Subcutaneous abdominal adipose tissue (tissue), 5 donors: ENCODE data around the gene PCSK4.
"Not testable (repeated sequence)": the region's sequence is repeated elsewhere in the genome, so short reads cannot be mapped to it uniquely, and the experiment has no call there.

ENCODE experiments used
- H3K27ac ChIP-seq: one replicate; pipeline ENCODE4 v1.7.0; 2013; ENCODE audit warnings: low read depth, mild to moderate bottlenecking, inconsistent platforms, low read length, moderate library complexity
- H3K27me3 ChIP-seq, 5 donors: one replicate each; pipeline ENCODE4 v1.7.0; 2013; ENCODE audit warnings: low read length in 5 of 5, inconsistent platforms in 1 of 5; ENCODE audit not compliant: control insufficient read depth in 5 of 5, insufficient read depth in 4 of 5
- H3K36me3 ChIP-seq, 5 donors: one replicate each; pipeline ENCODE4 v1.7.0; 2013; ENCODE audit warnings: low read length in 5 of 5; ENCODE audit not compliant: control insufficient read depth in 5 of 5, insufficient read depth in 5 of 5
- H3K4me1 ChIP-seq, 5 donors: one replicate each; pipeline ENCODE4 v1.7.0; 2013; ENCODE audit warnings: low read length in 5 of 5, mild to moderate bottlenecking in 3 of 5, moderate library complexity in 1 of 5; ENCODE audit not compliant: control insufficient read depth in 5 of 5, insufficient read depth in 5 of 5
- H3K4me3 ChIP-seq, 5 donors: one replicate each; pipeline ENCODE4 v1.7.0; 2013; ENCODE audit warnings: low read length in 5 of 5, low read depth in 1 of 5
- H3K9ac ChIP-seq, 5 donors: one replicate each; pipeline ENCODE4 v1.7.0; 2013; ENCODE audit warnings: low read length in 5 of 5, mild to moderate bottlenecking in 4 of 5, moderate library complexity in 3 of 5
- H3K9me3 ChIP-seq, 5 donors: one replicate each; pipeline ENCODE4 v1.7.0; 2013; ENCODE audit warnings: low read length in 5 of 5; ENCODE audit not compliant: control insufficient read depth in 5 of 5
- donor health status: healthy.
- donor health status: healthy.
- donor health status: healthy.
- donor health status: healthy.
- donor health status: healthy.

The PCSK4 gene

GRCh38 chr19:1522838-1523237 lies 32.7 kb upstream of the PCSK4 start:
- Histone ChIP-seq H3K36me3 (no peaks in the 10 kb centered on the region), H3K4me1 (peaks cover 0 to 4% (median 3%) of the 10 kb centered on the region in 5 donors), H3K9me3 (no peaks in the 10 kb centered on the region), H3K27ac (no peak overlapping the region), H3K4me3 (no peak overlapping the region), H3K9ac (no peak overlapping the region), H3K27me3 (peaks cover 31 to 72% (median 55%) of the 10 kb centered on the region in 5 donors)

GRCh38 chr19:1522061-1522460 lies 31.9 kb upstream of the PCSK4 start:
- Histone ChIP-seq H3K27ac (no peak overlapping the region), H3K4me3 (no peak overlapping the region), H3K27me3 (peaks cover 28 to 66% (median 50%) of the 10 kb centered on the region in 5 donors)

GRCh38 chr19:1521636-1522035 lies 31.5 kb upstream of the PCSK4 start:
- Histone ChIP-seq H3K27me3 (peaks cover 28 to 62% (median 48%) of the 10 kb centered on the region in 5 donors), H3K9me3 (no peaks in the 10 kb centered on the region), H3K4me1 (peaks cover 0 to 4% (median 3%) of the 10 kb centered on the region in 5 donors), H3K27ac (no peak overlapping the region), H3K4me3 (no peak overlapping the region), H3K9ac (no peak overlapping the region), H3K36me3 (no peaks in the 10 kb centered on the region)

More at GRCh38 chr19:1522061-1522460, 31.9 kb upstream of the PCSK4 start:
- Histone ChIP-seq H3K9ac (no peak overlapping the region), H3K36me3 (no peaks in the 10 kb centered on the region), H3K9me3 (no peaks in the 10 kb centered on the region), H3K4me1 (peaks cover 0 to 4% (median 3%) of the 10 kb centered on the region in 5 donors)

- no peak overlapping the region for H3K4me3 ChIP-seq
- no peak overlapping the region for H3K27ac ChIP-seq
- no peak overlapping the region for H3K9ac ChIP-seq
- H3K4me1 ChIP-seq = peaks cover 0 to 4% (median 3%) of the 10 kb centered on the region in 5 donors
- no peaks in the 10 kb centered on the region for H3K36me3 ChIP-seq
- peaks cover 0 to 4% (median 3%) of the 10 kb centered on the region in 5 donors for H3K9me3 ChIP-seq
- H3K27me3 ChIP-seq = peaks cover 16 to 61% (median 43%) of the 10 kb centered on the region in 5 donors
Observed at GRCh38 chr19:1520203-1520780, 30.1 kb upstream of the PCSK4 start.

GRCh38 chr19:1519802-1520201 lies 29.7 kb upstream of the PCSK4 start:
- H3K27ac ChIP-seq, H3K4me3 ChIP-seq, H3K9me3 ChIP-seq, H3K36me3 ChIP-seq, H3K4me1 ChIP-seq, H3K9ac ChIP-seq: not testable (repeated sequence)
- H3K27me3 ChIP-seq = peaks cover 16 to 61% (median 43%) of the 10 kb centered on the region in 5 donors

- Histone ChIP-seq H3K27me3 (peaks cover 12 to 62% (median 41%) of the 10 kb centered on the region in 5 donors), H3K4me1 (peaks cover 0 to 2% (median 0%) of the 10 kb centered on the region in 5 donors), H3K36me3 (no peaks in the 10 kb centered on the region), H3K4me3 (no peak overlapping the region), H3K9ac (no peak overlapping the region), H3K27ac (no peak overlapping the region), H3K9me3 (peaks cover 0 to 4% (median 3%) of the 10 kb centered on the region in 5 donors)
Observed at GRCh38 chr19:1518471-1518870, 28.3 kb upstream of the PCSK4 start.

- H3K36me3 ChIP-seq = no peaks in the 10 kb centered on the region
- H3K9me3 ChIP-seq = peaks cover 0 to 4% (median 3%) of the 10 kb centered on the region in 5 donors
- peaks cover 0 to 11% (median 2%) of the 10 kb centered on the region in 5 donors for H3K4me1 ChIP-seq
Observed at GRCh38 chr19:1516395-1516753, 26.2 kb upstream of the PCSK4 start.

GRCh38 chr19:1514986-1515721 lies 25.0 kb upstream of the PCSK4 start:
- H3K9me3 ChIP-seq = peaks cover 0 to 4% (median 3%) of the 10 kb centered on the region in 5 donors
- H3K4me1 ChIP-seq = peaks cover 0 to 11% (median 2%) of the 10 kb centered on the region in 5 donors
- no peak overlapping the region for H3K9ac ChIP-seq
- peaks cover 14 to 57% (median 41%) of the 10 kb centered on the region in 5 donors for H3K27me3 ChIP-seq
- H3K27ac ChIP-seq = no peak overlapping the region
- no peak overlapping the region for H3K4me3 ChIP-seq
- H3K36me3 ChIP-seq = no peaks in the 10 kb centered on the region

More at GRCh38 chr19:1516395-1516753, 26.2 kb upstream of the PCSK4 start:
- Histone ChIP-seq H3K27me3 (peaks cover 14 to 60% (median 38%) of the 10 kb centered on the region in 5 donors), H3K9ac (no peak overlapping the region), H3K27ac (no peak overlapping the region), H3K4me3 (no peak overlapping the region)

- Histone ChIP-seq H3K9me3 (peaks cover 0 to 4% (median 3%) of the 10 kb centered on the region in 5 donors), H3K27me3 (peaks cover 14 to 53% (median 41%) of the 10 kb centered on the region in 5 donors), H3K36me3 (no peaks in the 10 kb centered on the region), H3K9ac (no peak overlapping the region), H3K27ac (no peak overlapping the region), H3K4me3 (no peak overlapping the region), H3K4me1 (peaks cover 0 to 11% (median 3%) of the 10 kb centered on the region in 5 donors)
Observed at GRCh38 chr19:1514295-1514661, 24.1 kb upstream of the PCSK4 start.
